Activated naive CD8-positive, alpha-beta T cell treated with anti-CD3 and anti-CD28 coated beads, Interleukin-2, amount 50 U/mL, for 16 hours (primary cell): ENCODE results near the gene MRLN.
"Not testable (repeated sequence)": the region's sequence is repeated elsewhere in the genome, so short reads cannot be mapped to it uniquely, and the experiment has no call there.

Experiments used
- DNase-seq: peaks from one replicate; pipeline ENCODE4 v3.0.0-alpha.2; 2020; ENCODE audit warnings: low read depth, low spot score

MRLN gene

DNA sequence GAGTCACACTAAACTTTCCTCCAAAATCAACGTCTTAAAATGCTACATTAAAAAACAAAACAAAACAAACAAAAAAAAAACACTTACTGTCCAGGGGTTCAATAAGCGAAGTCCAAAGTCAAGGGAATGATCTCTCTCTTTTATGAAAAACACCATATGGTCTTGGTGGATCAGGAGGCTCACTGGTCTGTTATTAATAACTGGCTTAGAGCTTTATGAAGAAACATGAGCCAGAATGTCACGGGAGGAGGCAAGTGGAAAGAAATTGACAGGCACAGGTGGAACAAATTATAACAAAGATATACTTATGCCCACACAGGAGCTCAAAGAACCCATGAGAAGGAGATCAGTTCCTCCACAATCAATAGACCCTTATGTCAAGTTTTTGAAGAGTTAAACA, at the start of gene MRLN:
Gene MRLN (minus strand): TSS at position 189 of the 400 bp plus-strand sequence.
- no peak for DNase-seq

DNA sequence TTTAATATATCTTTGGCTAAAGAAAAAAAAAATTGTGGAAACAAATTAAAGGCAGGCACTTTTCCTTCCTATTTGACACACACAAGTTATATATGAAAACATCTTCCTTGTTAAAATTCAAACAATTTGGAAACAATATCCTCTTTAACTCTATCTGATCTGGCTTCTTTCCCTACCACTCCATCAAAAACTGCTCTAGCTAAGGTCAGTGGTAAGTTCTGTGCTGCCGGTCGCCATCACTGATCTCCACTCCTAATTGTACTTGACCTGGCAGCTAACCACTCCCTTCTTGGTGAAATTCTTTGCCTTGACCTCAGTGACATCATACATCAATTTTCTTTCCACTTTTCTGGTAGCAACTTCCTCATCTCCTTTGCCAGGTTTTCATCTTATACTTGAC, 47.9 kb upstream of the MRLN start:
- no peak for DNase-seq

DNA sequence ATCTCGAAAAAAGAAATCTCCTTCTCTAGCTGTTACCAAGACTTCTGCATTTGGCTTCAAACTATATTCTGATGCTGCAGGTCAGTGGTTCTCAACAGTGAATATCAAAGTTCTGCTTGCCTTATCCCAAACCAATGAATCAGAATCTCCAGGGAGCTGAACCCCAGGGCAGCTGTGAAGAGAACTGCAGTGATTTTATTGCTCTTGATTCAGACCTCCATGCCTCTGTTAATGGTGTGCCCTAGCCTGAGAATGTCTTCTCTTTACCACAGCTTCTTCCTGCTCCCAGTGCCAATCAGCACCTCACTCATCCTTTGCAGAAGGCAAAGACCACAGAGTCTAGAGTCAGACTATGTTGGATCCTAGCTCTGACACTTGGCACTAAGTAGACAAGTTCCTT, 46.2 kb upstream of the MRLN start:
- DNase-seq = no peak

DNA sequence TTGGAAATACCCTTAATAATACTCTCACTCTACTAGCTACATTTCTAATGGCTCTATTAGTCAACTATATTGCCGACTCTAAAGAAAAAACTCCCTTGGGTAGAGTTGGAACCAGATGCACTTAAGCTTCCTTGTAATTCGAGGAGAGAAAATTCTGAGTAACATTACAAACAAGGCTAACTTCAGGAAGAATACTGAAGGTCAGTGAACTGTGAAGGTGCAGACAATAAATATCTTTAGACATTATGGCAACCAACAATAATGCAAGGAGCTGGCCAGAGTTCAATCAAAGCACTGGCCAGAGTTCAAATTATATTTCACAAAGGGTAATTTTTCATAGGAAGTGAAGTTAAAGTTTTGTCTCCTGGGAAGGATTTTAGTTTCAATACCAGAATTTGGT, 40.7 kb upstream of the MRLN start:
- DNase-seq = no peak

DNA sequence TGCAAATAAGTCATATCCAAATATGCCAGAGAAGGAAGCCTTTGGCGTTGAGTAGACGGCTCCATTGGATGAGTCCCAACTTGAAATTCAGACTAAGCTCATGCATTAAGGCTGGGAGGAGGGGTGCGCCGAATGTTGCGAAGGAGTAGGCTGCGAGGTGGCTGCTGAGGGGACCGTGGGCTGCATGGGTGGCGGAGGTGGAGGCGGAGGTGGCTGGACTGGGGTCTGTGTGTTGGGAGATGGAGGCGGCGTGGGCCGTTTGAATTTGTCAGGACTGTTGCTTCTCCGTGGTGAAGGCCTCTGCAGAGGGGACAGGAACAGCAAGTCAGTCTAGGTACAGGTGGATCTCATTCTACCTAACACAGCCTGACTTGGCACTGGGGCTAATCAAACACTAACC, 39.6 kb upstream of the MRLN start:
- DNase-seq = no peak

DNA sequence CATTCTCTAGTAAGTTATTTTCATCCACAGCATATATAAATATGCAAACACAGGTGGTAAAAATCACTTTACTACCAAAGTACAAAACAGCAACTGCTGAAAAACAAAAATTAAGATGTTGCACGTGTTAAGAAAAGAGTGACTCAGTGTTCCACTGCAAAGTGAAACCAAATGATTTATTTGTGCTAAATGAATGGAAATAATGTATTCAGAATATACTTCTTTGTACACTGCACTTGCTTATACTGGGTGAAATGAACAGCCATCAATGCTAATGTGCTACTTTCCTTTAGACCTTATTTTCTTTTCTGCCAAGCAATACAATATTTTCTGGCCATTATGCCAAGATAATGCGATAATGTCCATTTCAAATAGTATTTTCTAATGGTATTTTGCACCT, 38.3 kb upstream of the MRLN start:
- DNase-seq = no peak

DNA sequence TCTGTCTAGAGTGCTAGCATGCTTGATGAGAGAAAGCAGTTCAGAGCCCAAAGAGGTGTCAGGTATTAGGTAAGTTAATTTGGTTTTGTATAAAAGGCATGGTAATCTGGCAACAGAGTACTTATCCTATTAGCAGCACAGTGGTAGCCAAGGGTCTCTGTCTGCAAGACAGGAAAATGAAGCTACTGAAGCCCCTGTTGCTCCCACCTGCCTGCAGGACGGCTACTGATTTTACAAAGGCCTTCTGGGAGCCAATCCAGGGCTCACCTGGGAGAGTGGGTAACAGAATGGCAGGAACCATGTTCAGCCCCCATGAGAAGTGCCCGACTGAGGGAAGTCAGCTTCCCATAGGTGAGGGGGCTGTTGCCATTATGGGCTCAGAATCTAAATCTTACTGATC, 36.8 kb upstream of the MRLN start:
- not testable (repeated sequence) for DNase-seq

DNA sequence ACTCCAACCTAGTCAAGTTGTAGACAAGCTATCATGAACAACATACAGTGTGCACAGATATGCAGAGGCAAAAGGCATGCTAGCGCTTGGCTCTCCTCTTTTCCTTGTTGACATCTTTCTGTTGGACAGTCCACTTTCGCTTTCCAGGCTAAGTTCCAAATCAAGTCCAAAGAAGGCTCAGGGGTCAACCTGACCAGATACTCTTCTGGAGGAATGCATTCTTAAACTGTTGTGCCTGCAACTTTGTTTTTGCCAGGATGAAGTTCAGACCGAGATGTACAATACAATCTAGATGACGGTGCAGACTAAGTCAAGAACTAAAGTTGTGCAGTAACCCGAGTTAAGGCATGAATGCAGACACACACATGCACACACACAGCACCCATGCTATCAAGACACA, 35.7 kb upstream of the MRLN start:
- not testable (repeated sequence) for DNase-seq

DNA sequence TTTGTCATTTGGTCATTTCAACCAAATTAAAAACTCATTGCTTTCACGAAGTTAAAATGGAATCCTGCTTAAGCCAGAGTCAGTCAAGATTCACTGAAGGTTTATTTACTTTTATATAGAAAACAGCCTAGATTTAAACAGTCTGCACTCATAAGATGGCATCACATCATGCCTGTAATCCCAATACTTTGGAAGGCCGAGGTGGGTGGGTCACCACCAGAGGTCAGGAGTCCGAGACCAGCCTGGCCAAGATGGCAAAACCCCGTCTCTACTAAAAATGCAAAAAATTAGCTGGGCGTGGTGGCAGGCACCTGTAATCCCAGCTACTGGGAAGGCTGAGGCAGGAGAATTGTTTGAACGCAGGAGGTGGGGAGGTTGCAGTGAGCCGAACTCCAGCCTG, 33.8 kb upstream of the MRLN start:
- not testable (repeated sequence) for DNase-seq

DNA sequence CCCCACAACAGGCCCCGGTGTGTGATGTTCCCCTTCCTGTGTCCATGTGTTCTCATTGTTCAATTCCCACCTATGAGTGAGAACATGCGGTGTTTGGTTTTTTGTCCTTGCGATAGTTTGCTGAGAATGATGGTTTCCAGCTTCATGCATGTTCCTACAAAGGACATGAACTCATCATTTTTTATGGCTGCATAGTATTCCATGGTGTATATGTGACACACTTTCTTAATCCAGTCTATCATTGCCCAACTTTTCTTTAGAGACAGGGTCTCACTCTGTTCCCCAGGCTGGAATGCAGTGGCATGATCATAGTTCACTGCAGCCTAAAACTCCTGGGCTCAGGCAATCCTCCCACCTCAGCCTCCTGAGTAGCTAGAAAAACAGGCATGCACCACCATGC, 32.2 kb upstream of the MRLN start:
- not testable (repeated sequence) for DNase-seq

DNA sequence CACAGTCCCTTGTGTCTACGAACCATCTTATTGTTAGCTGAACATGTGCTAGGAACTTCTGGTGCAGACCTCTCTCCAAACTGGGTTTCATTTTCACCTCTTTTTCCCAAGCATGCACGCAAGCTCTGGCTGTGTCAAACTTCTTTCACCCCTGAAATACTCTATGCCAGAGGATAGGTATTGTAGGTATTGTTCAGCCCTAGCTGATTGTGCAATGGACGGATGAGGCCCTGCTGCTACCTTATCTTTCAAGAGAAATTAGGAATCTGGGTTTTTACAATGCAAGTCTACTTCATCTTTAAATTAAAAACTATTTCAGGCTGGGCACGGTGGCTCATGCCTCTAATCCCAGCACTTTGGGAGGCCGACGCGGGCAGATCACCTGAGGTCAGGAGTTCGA, 28.3 kb upstream of the MRLN start:
- no peak for DNase-seq

DNA sequence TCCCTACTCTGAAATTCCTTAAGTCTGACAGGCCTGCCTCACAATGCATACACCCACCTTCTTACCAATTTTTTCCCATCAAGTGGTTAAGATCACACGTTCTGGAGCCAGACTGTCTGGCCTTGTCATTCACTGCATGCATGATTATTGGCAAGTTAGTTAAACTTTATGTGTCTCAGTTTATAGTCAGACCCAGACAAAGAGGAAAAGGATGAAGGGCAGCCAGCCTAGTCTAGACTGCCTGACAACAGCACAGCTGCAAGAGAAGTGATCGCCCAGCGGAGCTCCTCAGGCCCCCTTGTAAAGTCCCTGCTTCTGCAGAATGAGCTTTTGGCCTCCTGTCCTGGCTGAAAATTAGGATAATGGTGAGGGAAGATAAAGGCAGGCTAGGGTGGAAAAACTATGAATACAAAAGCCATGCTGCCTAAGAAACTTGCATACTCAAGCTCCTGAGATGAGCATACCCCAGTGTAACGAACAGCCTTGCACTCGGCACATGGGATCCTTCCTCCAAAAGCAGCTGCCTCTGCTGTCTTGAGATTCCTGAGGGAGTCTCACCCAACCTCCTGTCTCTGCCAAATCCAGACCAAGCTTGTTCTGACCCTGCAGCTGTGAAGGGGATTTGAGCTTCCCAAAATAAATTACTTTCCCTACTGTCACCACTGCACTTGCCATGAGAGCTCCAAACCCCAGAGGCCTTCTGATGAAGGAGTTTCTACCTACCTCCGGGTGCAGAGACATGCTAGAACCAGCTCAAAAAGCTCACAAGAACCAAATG, 26.7 kb upstream of the MRLN start:
- no peak for DNase-seq

DNA sequence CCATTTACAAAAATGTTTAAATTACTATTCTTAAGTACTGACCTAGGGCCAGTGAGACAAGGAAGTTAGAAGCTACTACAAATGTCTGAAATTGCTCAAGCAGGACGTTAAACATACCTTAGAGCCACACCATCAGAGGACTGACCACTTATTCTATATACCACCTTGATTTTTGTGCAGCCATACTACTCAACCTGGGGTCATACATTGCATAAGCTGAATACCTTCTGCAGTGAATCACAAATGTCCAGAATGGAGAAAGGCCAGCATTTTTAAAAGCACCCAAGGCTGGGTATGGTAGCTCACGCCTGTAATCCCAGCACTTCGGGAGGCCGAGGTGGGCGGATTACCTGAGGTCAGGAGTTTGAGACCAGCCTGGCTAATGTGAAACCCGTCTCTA, 21.2 kb upstream of the MRLN start:
- no peak for DNase-seq

DNA sequence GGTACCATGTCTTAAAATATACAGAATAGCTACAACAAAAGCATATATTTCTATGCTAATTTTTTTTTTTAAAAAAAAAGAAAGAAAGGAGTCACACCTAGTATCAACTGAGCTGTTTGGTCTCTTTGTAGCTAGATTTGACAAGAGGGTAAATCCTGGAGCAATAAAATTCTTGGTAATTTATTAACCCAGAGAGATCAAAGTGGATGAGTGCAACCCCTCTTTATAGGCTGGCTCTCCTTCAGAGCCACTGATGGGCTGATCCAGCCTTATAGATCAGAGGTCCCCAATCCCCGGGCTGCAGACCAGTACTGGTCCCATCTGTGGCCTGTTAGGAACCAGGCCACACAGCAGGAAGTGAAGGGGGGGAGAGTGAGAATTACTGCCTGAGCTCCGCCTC, 19.8 kb upstream of the MRLN start:
- DNase-seq = no peak

DNA sequence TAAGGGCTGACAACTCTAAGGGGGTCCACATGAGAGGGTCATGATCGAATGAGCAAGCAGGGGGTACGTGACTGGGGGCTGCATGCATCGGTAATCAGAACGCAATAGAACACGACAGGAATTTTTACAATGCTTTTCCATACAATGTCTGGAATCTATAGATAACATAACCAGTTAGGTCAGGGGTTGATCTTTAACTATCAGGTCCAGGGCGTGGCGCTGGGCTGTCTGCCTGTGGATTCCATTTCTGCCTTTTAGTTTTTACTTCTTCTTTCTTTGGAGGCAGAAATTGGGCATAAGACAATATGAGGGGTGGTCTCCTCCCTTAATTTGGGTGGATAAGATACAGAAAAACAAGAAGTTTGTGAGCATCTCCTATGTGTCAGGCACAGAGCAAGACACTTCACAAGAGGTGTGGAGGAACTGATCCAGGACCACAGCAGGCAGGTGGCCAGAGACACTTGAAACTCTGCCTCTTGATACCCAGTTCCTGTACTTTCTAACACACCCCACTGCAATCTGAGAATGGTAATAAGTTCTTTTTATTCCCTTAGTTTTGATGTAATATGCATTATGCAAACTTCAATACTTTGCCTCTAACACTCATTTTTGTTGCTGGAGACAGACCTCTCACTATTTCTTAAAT, 18.0 kb upstream of the MRLN start:
- DNase-seq = no peak

DNA sequence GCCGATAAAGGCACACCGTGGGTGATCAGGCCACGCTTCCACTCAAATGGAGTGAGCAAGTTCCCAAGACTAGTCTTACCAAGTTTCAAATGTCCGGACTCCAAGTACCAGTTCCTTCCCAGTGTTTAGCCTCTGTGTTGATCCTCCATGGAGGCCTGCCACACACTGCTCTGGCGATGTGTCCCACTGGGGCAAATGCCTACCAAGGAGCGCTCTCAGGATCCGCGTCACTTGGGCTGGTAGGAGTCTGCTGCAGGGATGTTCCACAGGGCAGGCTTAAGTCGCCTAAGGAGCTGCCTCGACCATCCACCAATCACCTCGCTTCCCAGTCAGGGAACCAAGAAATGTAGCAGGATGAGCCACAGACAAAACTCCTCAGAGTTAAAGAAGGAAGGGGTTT, 17.4 kb upstream of the MRLN start:
- no peak for DNase-seq

DNA sequence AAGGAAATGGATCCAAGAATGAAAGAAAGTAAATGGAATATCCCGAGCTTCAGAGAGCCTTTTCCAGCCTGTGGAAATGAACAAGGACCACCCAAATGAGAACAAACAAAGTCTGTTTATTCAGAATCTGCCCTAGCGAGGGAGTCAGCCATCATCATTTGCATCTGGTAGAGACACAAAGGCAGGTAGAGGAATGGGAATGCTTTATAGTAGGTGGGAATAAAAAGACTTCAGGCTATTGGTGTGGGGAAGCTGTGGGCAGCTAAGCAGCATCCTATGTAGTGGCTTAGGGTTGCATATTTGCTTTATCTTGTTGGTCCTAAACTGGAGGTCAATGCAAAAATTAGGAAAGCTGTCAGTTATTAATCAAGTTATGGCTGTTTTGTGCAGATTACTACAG, 9.2 kb upstream of the MRLN start:
- no peak for DNase-seq

DNA sequence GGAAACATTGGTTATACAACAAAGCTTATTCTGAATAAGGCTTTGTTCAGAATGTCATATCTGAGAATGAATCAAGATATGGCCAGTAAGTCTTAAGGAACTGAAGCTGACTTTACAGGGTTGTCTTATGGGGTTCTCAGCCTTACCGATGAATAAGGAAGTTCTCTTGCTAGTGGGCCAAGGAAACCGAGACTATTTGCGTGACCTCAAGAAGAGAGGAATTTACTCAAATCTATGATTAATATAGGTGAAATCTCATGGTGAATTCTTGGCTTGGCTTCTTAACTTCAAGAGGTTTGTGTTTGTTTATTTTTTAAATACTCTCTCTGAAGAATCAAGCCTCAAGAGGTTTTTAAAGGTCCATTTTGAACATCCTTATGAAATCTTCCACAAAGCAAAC, 4.7 kb upstream of the MRLN start:
- DNase-seq = no peak

DNA sequence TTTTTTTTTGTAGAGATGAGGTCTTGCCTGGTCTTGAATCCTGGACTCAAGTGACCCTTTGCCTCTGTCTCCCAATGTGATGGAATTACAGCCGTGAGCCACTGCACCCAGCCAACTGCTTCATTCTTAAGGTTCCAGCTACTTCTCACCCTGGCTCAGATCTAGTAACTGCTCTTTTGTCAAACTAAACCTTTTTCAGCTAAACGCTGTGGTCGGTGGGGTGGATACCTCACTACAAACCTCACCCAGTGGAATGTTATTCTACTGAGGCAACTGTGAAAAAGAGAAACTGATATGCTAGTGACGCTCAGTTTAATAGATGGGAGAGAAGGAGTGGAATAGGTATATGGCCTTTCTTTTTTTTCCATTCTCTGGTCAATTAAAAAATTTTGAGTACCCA, 1.7 kb upstream of the MRLN start:
- no peak for DNase-seq

DNA sequence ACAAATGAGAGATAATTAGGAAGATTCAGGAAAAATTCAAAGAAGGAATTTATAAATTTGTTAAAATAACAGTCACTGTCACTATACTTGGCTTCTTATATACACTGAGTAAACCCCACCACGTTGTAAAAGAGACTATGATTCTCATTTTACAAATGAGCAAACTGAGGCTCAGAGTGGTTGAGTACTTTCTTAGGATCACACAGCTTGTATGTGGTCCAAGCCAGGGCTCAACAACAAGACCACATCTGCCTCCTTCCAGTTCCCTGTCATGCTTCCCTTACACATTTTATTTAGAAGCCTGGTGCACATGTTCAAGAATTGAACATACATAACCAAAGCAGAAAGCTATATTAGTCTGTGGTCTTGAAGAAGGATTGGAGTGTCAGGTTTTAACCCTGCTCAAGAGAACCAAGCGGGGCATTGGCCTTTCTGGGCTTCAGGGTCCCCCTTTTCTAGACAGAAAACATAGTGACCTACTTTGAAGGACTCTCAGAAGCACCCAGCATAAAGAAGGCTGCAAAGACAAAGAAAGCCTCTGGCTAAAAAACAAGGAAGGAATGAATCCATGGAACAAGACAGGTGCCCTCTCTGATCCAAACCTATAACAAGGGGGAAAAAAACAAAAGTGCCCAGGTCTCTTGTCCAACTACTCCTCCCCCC, 846 bp downstream of the MRLN start:
- no peak for DNase-seq

DNA sequence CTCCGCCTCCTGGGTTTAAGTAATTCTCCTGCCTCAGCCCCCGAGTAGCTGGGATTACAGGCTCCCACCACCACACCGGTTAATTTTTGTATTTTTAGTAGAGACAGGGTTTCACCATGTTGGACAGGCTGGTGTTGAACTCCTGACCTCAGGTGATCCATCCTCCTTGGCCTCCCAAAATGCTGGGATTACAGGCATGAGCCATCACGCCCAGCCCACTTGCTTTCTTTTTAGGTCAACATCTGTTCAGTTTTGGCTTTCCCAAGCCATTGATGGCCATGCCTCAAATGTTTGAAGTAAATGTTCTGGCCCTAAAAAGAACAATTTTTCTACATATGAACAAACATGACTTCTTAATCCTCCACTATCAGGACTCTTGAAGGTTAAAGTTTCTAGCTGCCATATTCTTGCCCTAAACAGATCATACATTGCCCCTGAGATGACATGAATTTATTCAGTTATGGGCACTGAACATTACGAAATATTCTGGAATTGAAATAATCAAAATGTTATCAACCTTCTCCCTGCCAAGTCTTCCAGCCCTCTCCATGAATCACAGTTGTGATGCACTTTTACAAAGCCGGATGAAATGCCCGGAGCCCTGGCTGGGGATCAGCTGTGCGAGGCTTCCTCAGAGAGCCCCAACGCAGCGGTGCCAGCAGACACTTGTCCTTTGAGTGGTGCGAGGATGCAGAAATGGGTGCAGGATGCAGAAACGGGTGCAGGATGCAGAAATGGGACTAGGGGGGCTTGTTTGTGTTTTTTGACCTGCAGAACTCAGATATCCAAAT, 2.9 kb downstream of the MRLN start:
- no peak for DNase-seq

DNA sequence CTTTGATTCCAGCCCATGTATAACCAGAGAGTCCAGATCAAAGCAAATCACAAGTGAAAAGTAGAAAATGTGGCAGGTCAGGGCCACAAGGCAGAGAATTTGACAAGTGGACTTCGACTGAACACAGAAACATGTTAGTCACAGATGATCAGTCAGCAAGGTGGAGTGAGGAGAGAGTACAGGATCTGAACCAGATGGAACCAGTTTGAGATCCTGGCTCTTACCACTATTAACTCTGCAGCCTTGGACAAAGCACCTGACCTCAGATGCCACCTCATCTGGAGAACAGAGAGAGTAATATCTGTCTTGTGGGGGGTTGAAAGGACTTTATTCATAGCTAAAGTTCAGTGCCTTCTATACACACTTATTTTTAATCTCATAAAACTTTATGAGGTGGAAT, 4.4 kb downstream of the MRLN start:
- DNase-seq = no peak
